Brain microvascular endothelial cell (primary cell): ENCODE measurements around the gene UBE2J1.
"Not testable (repeated sequence)": the region's sequence is repeated elsewhere in the genome, so short reads cannot be mapped to it uniquely, and the experiment has no call there.

ENCODE experiments used
- DNase-seq: peaks from one replicate; pipeline ENCODE4 v3.0.0-alpha.2; 2020
- H3K27ac ChIP-seq: fragments of 250-450 bp; sonication (Bioruptor Pico); 2 replicates; pipeline ENCODE4 v1.5.1; 2020; ENCODE audit warnings: mild to moderate bottlenecking, moderate library complexity
- H3K27me3 ChIP-seq: fragments of 250-450 bp; sonication (Bioruptor Pico); replicated peaks from 2 replicates; pipeline ENCODE4 v1.5.1; 2020; ENCODE audit warnings: mild to moderate bottlenecking
- H3K36me3 ChIP-seq: fragments of 250-450 bp; sonication (Bioruptor Pico); replicated peaks from 2 replicates; pipeline ENCODE4 v1.5.1; 2020; ENCODE audit warnings: mild to moderate bottlenecking
- H3K4me3 ChIP-seq: 2 replicates; pipeline ENCODE4 v1.5.1; 2011; ENCODE audit warnings: low read depth, mild to moderate bottlenecking, control low read depth, low read length, moderate library complexity
- CTCF ChIP-seq: IDR thresholded peaks from 2 replicates; pipeline ENCODE4 v1.5.1; 2011; ENCODE audit warnings: low read depth, mild to moderate bottlenecking, moderate library complexity, low read length, control low read depth, inconsistent platforms; ENCODE audit errors: missing control alignments
- in situ Hi-C: cut with HindIII; loops from 2 replicates; pipeline ENCODE4 v1.10.0; 2017; ENCODE audit warnings: low sequenced_read_pairs, low pct_ligation_motif_present

UBE2J1 gene

GRCh38 chr6:89308525-89309395 lies 43.8 kb downstream of the UBE2J1 start:
- no peak for TF ChIP-seq CTCF
- DNase-seq = no peak
- Histone ChIP-seq H3K27me3 (peaks cover 5% of the 10 kb centered on the region), H3K4me3 (no peak overlapping the region), H3K27ac (no peak overlapping the region), H3K36me3 (no peaks in the 10 kb centered on the region)
- in situ Hi-C loops = no loop called here

- H3K36me3 ChIP-seq, in situ Hi-C loops, H3K4me3 ChIP-seq, H3K27ac ChIP-seq, DNase-seq: not testable (repeated sequence)
- peaks cover 12% of the 10 kb centered on the region for H3K27me3 ChIP-seq
Measured at GRCh38 chr6:89304517-89304916, 48.0 kb downstream of the UBE2J1 start.

- DNase-seq = no peak
- H3K4me3 ChIP-seq = no peak overlapping the region
- in situ Hi-C loops = no loop called here
- TF ChIP-seq CTCF = no peak
- no peak overlapping the region for H3K27ac ChIP-seq
- H3K36me3 ChIP-seq = no peaks in the 10 kb centered on the region
- H3K27me3 ChIP-seq = peaks cover 12% of the 10 kb centered on the region
Measured at GRCh38 chr6:89302936-89303335, 49.6 kb downstream of the UBE2J1 start.

- peaks cover 12% of the 10 kb centered on the region for H3K27me3 ChIP-seq
- H3K4me3 ChIP-seq = no peak overlapping the region
- no peak for DNase-seq
- H3K36me3 ChIP-seq = no peaks in the 10 kb centered on the region
- in situ Hi-C loops = no loop called here
- H3K27ac ChIP-seq = no peak overlapping the region
- TF ChIP-seq CTCF = no peak
Measured at GRCh38 chr6:89302195-89302770, 50.2 kb downstream of the UBE2J1 start.

GRCh38 chr6:89301586-89302194 lies 50.8 kb downstream of the UBE2J1 start:
- in situ Hi-C loops = no loop called here
- TF ChIP-seq CTCF = no peak
- Histone ChIP-seq H3K36me3 (no peaks in the 10 kb centered on the region), H3K27me3 (peaks cover 11% of the 10 kb centered on the region), H3K4me3 (no peak overlapping the region), H3K27ac (no peak overlapping the region)
- no peak for DNase-seq

- no peak for DNase-seq
- Histone ChIP-seq H3K27me3 (peaks cover 19% of the 10 kb centered on the region), H3K4me3 (no peak overlapping the region), H3K36me3 (no peaks in the 10 kb centered on the region), H3K27ac (no peak overlapping the region)
- in situ Hi-C loops = no loop called here
- peak; percentile 44 for TF ChIP-seq CTCF
Measured at GRCh38 chr6:89299466-89299850, 53.1 kb downstream of the UBE2J1 start.
